ENCODE data around the gene JAKMIP1.

Gene JAKMIP1

GRCh38 chr4:6194458-6195195 is 5.7 kb downstream of the JAKMIP1 start:
- H3K9me3 ChIP-seq (ENCODE audit: control insufficient read depth in 1 of 2, low read length in 2 of 2), result no peaks in the 10 kb centered on the region
- peaks cover 26% of the 10 kb centered on the region in 2 donors for H3K27me3 ChIP-seq (ENCODE audit: control insufficient read depth in 1 of 2, insufficient read depth in 2 of 2, low read length in 2 of 2)
- H3K4me3 ChIP-seq (ENCODE audit: low read depth in 1 of 2, low read length in 2 of 2), result no peak overlapping the region
- no peaks in the 10 kb centered on the region for H3K4me1 ChIP-seq (ENCODE audit: control insufficient read depth in 1 of 2, insufficient read depth in 2 of 2, low read length in 2 of 2)
- H3K27ac ChIP-seq (ENCODE audit: low read depth, low read length), result no peak overlapping the region
- H3K9ac ChIP-seq (ENCODE audit: low read depth in 1 of 2, low read length in 2 of 2), result no peak overlapping the region
- H3K36me3 ChIP-seq (ENCODE audit: control insufficient read depth in 1 of 2, insufficient read depth in 2 of 2, low read length in 2 of 2), result no peaks in the 10 kb centered on the region

GRCh38 chr4:6193399-6193798 is 7.0 kb downstream of the JAKMIP1 start:
- Histone ChIP-seq H3K36me3 (ENCODE audit: control insufficient read depth in 1 of 2, insufficient read depth in 2 of 2, low read length in 2 of 2) (no peaks in the 10 kb centered on the region), H3K27ac (ENCODE audit: low read depth, low read length) (no peak overlapping the region), H3K9ac (ENCODE audit: low read depth in 1 of 2, low read length in 2 of 2) (no peak overlapping the region), H3K4me3 (ENCODE audit: low read depth in 1 of 2, low read length in 2 of 2) (no peak overlapping the region), H3K9me3 (ENCODE audit: control insufficient read depth in 1 of 2, low read length in 2 of 2) (no peaks in the 10 kb centered on the region), H3K27me3 (ENCODE audit: control insufficient read depth in 1 of 2, insufficient read depth in 2 of 2, low read length in 2 of 2) (peaks cover 15 to 16% of the 10 kb centered on the region in 2 donors), H3K4me1 (ENCODE audit: control insufficient read depth in 1 of 2, insufficient read depth in 2 of 2, low read length in 2 of 2) (no peaks in the 10 kb centered on the region)

- H3K4me1 ChIP-seq (ENCODE audit: control insufficient read depth in 1 of 2, insufficient read depth in 2 of 2, low read length in 2 of 2), result no peaks in the 10 kb centered on the region
- H3K36me3 ChIP-seq (ENCODE audit: control insufficient read depth in 1 of 2, insufficient read depth in 2 of 2, low read length in 2 of 2), result no peaks in the 10 kb centered on the region
- peaks cover 4 to 5% of the 10 kb centered on the region in 2 donors for H3K27me3 ChIP-seq (ENCODE audit: control insufficient read depth in 1 of 2, insufficient read depth in 2 of 2, low read length in 2 of 2)
- H3K4me3 ChIP-seq (ENCODE audit: low read depth in 1 of 2, low read length in 2 of 2), result no peak overlapping the region
- no peaks in the 10 kb centered on the region for H3K9me3 ChIP-seq (ENCODE audit: control insufficient read depth in 1 of 2, low read length in 2 of 2)
- no peak overlapping the region for H3K9ac ChIP-seq (ENCODE audit: low read depth in 1 of 2, low read length in 2 of 2)
- H3K27ac ChIP-seq (ENCODE audit: low read depth, low read length), result no peak overlapping the region
These were observed 8.1 kb downstream of the JAKMIP1 start for GRCh38 chr4:6192245-6192644.

GRCh38 chr4:6191448-6192130 is 8.8 kb downstream of the JAKMIP1 start:
- peaks cover 0 to 3% of the 10 kb centered on the region in 2 donors for H3K27me3 ChIP-seq (ENCODE audit: control insufficient read depth in 1 of 2, insufficient read depth in 2 of 2, low read length in 2 of 2)
- no peaks in the 10 kb centered on the region for H3K4me1 ChIP-seq (ENCODE audit: control insufficient read depth in 1 of 2, insufficient read depth in 2 of 2, low read length in 2 of 2)
- H3K4me3 ChIP-seq (ENCODE audit: low read depth in 1 of 2, low read length in 2 of 2), result no peak overlapping the region
- H3K27ac ChIP-seq (ENCODE audit: low read depth, low read length), result no peak overlapping the region
- H3K9ac ChIP-seq (ENCODE audit: low read depth in 1 of 2, low read length in 2 of 2), result no peak overlapping the region
- H3K9me3 ChIP-seq (ENCODE audit: control insufficient read depth in 1 of 2, low read length in 2 of 2), result no peaks in the 10 kb centered on the region
- H3K36me3 ChIP-seq (ENCODE audit: control insufficient read depth in 1 of 2, insufficient read depth in 2 of 2, low read length in 2 of 2), result no peaks in the 10 kb centered on the region

GRCh38 chr4:6190486-6190885 is 9.9 kb downstream of the JAKMIP1 start:
- no peak overlapping the region for H3K9ac ChIP-seq (ENCODE audit: low read depth in 1 of 2, low read length in 2 of 2)
- no peaks in the 10 kb centered on the region for H3K9me3 ChIP-seq (ENCODE audit: control insufficient read depth in 1 of 2, low read length in 2 of 2)
- no peak overlapping the region for H3K4me3 ChIP-seq (ENCODE audit: low read depth in 1 of 2, low read length in 2 of 2)
- H3K27ac ChIP-seq (ENCODE audit: low read depth, low read length), result no peak overlapping the region
- H3K36me3 ChIP-seq (ENCODE audit: control insufficient read depth in 1 of 2, insufficient read depth in 2 of 2, low read length in 2 of 2), result no peaks in the 10 kb centered on the region
- H3K4me1 ChIP-seq (ENCODE audit: control insufficient read depth in 1 of 2, insufficient read depth in 2 of 2, low read length in 2 of 2), result no peaks in the 10 kb centered on the region
- peaks cover 0 to 3% of the 10 kb centered on the region in 2 donors for H3K27me3 ChIP-seq (ENCODE audit: control insufficient read depth in 1 of 2, insufficient read depth in 2 of 2, low read length in 2 of 2)

DNA sequence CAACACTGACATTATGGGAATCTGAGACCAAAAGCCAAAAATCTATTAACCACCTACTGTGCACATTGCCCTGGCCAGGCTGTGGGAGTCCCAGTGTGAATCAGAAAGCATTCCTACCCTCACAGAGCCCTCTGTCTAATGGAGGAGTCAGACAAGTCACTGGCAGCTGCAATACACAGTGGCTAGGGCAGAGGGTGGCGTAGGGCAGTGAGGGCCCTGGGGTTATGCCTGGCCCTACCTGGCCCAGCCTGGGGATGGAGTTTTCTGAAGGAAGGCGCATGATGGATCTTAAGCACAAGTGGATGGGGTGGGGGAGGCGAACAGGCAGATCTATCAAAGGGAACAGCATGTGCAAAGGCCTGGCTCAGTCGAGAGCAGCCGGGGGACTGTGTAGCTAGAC is 10.8 kb downstream of the JAKMIP1 start:
- no peak overlapping the region for H3K27ac ChIP-seq (ENCODE audit: low read depth, low read length)
- no peak overlapping the region for H3K4me3 ChIP-seq (ENCODE audit: low read depth in 1 of 2, low read length in 2 of 2)

GRCh38 chr4:6188687-6189305 is 11.6 kb downstream of the JAKMIP1 start:
- Histone ChIP-seq H3K36me3 (ENCODE audit: control insufficient read depth in 1 of 2, insufficient read depth in 2 of 2, low read length in 2 of 2) (no peaks in the 10 kb centered on the region), H3K9ac (ENCODE audit: low read depth in 1 of 2, low read length in 2 of 2) (no peak overlapping the region), H3K27ac (ENCODE audit: low read depth, low read length) (no peak overlapping the region), H3K9me3 (ENCODE audit: control insufficient read depth in 1 of 2, low read length in 2 of 2) (no peaks in the 10 kb centered on the region), H3K27me3 (ENCODE audit: control insufficient read depth in 1 of 2, insufficient read depth in 2 of 2, low read length in 2 of 2) (no peaks in the 10 kb centered on the region), H3K4me1 (ENCODE audit: control insufficient read depth in 1 of 2, insufficient read depth in 2 of 2, low read length in 2 of 2) (no peaks in the 10 kb centered on the region), H3K4me3 (ENCODE audit: low read depth in 1 of 2, low read length in 2 of 2) (no peak overlapping the region)

More for the DNA sequence above, 10.8 kb downstream of the JAKMIP1 start:
- Histone ChIP-seq H3K9me3 (ENCODE audit: control insufficient read depth in 1 of 2, low read length in 2 of 2) (no peaks in the 10 kb centered on the region), H3K27me3 (ENCODE audit: control insufficient read depth in 1 of 2, insufficient read depth in 2 of 2, low read length in 2 of 2) (no peaks in the 10 kb centered on the region), H3K9ac (ENCODE audit: low read depth in 1 of 2, low read length in 2 of 2) (no peak overlapping the region), H3K4me1 (ENCODE audit: control insufficient read depth in 1 of 2, insufficient read depth in 2 of 2, low read length in 2 of 2) (no peaks in the 10 kb centered on the region), H3K36me3 (ENCODE audit: control insufficient read depth in 1 of 2, insufficient read depth in 2 of 2, low read length in 2 of 2) (no peaks in the 10 kb centered on the region)

- Histone ChIP-seq H3K27me3 (ENCODE audit: control insufficient read depth in 1 of 2, insufficient read depth in 2 of 2, low read length in 2 of 2) (no peaks in the 10 kb centered on the region), H3K9ac (ENCODE audit: low read depth in 1 of 2, low read length in 2 of 2) (no peak overlapping the region), H3K4me1 (ENCODE audit: control insufficient read depth in 1 of 2, insufficient read depth in 2 of 2, low read length in 2 of 2) (no peaks in the 10 kb centered on the region), H3K36me3 (ENCODE audit: control insufficient read depth in 1 of 2, insufficient read depth in 2 of 2, low read length in 2 of 2) (no peaks in the 10 kb centered on the region), H3K9me3 (ENCODE audit: control insufficient read depth in 1 of 2, low read length in 2 of 2) (no peaks in the 10 kb centered on the region), H3K4me3 (ENCODE audit: low read depth in 1 of 2, low read length in 2 of 2) (no peak overlapping the region), H3K27ac (ENCODE audit: low read depth, low read length) (no peak overlapping the region)
These were observed 16.2 kb downstream of the JAKMIP1 start for GRCh38 chr4:6184169-6184568.

DNA sequence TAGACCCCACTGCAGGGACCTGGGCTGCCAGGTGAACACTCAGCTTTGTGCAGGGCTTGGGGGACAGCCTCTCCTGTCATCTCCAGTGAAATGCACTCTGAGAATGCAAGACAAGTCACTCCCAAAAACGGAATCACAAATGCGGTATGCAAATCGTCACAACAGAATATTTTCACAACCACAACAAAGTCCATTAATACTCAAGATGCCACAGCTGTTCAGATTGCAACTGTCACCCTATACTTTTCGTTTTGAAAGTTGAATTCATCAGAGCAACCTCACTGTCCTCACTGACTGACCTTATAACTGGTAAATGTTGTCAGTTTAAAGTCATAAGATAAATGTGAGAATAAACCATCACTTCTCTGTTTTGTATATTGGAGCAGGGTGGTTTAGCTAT is 16.6 kb downstream of the JAKMIP1 start:
- Histone ChIP-seq H3K36me3 (ENCODE audit: control insufficient read depth in 1 of 2, insufficient read depth in 2 of 2, low read length in 2 of 2) (no peaks in the 10 kb centered on the region), H3K9me3 (ENCODE audit: control insufficient read depth in 1 of 2, low read length in 2 of 2) (no peaks in the 10 kb centered on the region), H3K27ac (ENCODE audit: low read depth, low read length) (no peak overlapping the region), H3K4me1 (ENCODE audit: control insufficient read depth in 1 of 2, insufficient read depth in 2 of 2, low read length in 2 of 2) (no peaks in the 10 kb centered on the region), H3K27me3 (ENCODE audit: control insufficient read depth in 1 of 2, insufficient read depth in 2 of 2, low read length in 2 of 2) (no peaks in the 10 kb centered on the region), H3K9ac (ENCODE audit: low read depth in 1 of 2, low read length in 2 of 2) (no peak overlapping the region), H3K4me3 (ENCODE audit: low read depth in 1 of 2, low read length in 2 of 2) (no peak overlapping the region)
